ENCODE measurements around the gene SELENOP. TPM values are rescaled to one million over a fixed set of nuclear protein-coding genes. Genes with fewer than 3 reads are reported as not detected.

The SELENOP gene
- total RNA-seq, 1 experiment from 2014 or later: 8.5 TPM

GRCh38 chr5:42779083-42779482 is 32.6 kb downstream of the SELENOP start:
- no peak overlapping the region for H3K4me3 Mint-ChIP-seq
- H3K23ac ChIP-seq (ENCODE audit: insufficient read length, low read depth, low read length): no peak overlapping the region

More at GRCh38 chr5:42779083-42779482, 32.6 kb downstream of the SELENOP start:
- no peak overlapping the region for H3K4me2 ChIP-seq (ENCODE audit: insufficient read depth, insufficient read length, low read length)
- no peak overlapping the region for H2BK12ac ChIP-seq (ENCODE audit: insufficient read length, low read depth, low read length)
- H2AK5ac ChIP-seq (ENCODE audit: insufficient read length, low read length): no peak overlapping the region
- no peak overlapping the region for H4K8ac ChIP-seq (replicated peaks; ENCODE audit: insufficient read length, low read depth, low read length)
- H2AFZ ChIP-seq (ENCODE audit: low read length): no peak overlapping the region
- no peaks in the 10 kb centered on the region for H3K27me3 ChIP-seq (ENCODE audit: insufficient read depth, low read length)
- H3K9ac ChIP-seq (ENCODE audit: extremely low read depth, insufficient read length, low read length): no peak overlapping the region
- H3K4me1 Mint-ChIP-seq: peaks cover 0 to 6% of the 10 kb centered on the region in 2 experiments; a peak in 2 of 4 replicates
- no peak for TF ChIP-seq CTCF (conservative IDR thresholded peaks at IDR 0.05)
- no peaks in the 10 kb centered on the region for H3K79me2 ChIP-seq (ENCODE audit: insufficient read depth, low read length)
- no peaks in the 10 kb centered on the region for H3K79me1 ChIP-seq (ENCODE audit: insufficient read depth, low read depth, low read length, poor library complexity, severe bottlenecking)
- H3K27ac ChIP-seq (ENCODE audit: insufficient read length, low read depth, low read length): no peak overlapping the region
- H3K36me3 Mint-ChIP-seq (ENCODE audit: insufficient read depth in 1 of 3, low read depth in 3 of 3): no peaks in the 10 kb centered on the region
- H2BK15ac ChIP-seq (ENCODE audit: low read depth, low read length): no peak overlapping the region
- H2BK5ac ChIP-seq (ENCODE audit: insufficient read length, low read length): no peak overlapping the region
- H2BK20ac ChIP-seq (ENCODE audit: low read depth, low read length, poor library complexity, severe bottlenecking): no peak overlapping the region
- no peaks in the 10 kb centered on the region; the same call in 1 of the 2 replicates for H3K4me1 ChIP-seq (ENCODE audit: insufficient read depth, low read length)
- no peaks in the 10 kb centered on the region for H3K27me3 Mint-ChIP-seq (ENCODE audit: low read depth)
- no peaks in the 10 kb centered on the region for H4K20me1 ChIP-seq (ENCODE audit: control insufficient read depth, insufficient read depth, insufficient read length)
- H3T11ph ChIP-seq (ENCODE audit: low read length): no peak overlapping the region
- H3K14ac ChIP-seq (ENCODE audit: insufficient read depth, low read length): no peak overlapping the region
- no peak overlapping the region for H3K4ac ChIP-seq (ENCODE audit: low read depth, low read length)
- no peak overlapping the region for H2BK120ac ChIP-seq (ENCODE audit: low read depth, low read length, poor library complexity, severe bottlenecking)
- no peak overlapping the region for H3K27ac Mint-ChIP-seq
- H4K5ac ChIP-seq (ENCODE audit: insufficient read length, low read depth, low read length): no peak overlapping the region
- no peaks in the 10 kb centered on the region for H3K9me3 ChIP-seq (ENCODE audit: control insufficient read depth, low read depth, low read length)
- no peak overlapping the region for H3K56ac ChIP-seq (ENCODE audit: insufficient read length, low read depth, low read length)
- no peak overlapping the region for H3K18ac ChIP-seq (ENCODE audit: insufficient read length, low read depth, low read length)
- DNase-seq: no peak
- WGBS (ENCODE audit: extremely low coverage, insufficient read length, low lambda C conversion rate): no CpG with 5 or more reads among the region's 1 CpG
- H4K91ac ChIP-seq (ENCODE audit: insufficient read length, low read depth, low read length): no peak overlapping the region
- H3K23me2 ChIP-seq (ENCODE audit: insufficient read length, low read depth, low read length, poor library complexity, severe bottlenecking): no peaks in the 10 kb centered on the region
- H3K9me3 Mint-ChIP-seq: no peaks in the 10 kb centered on the region
